ENCODE data around the gene NFIC.

DNA sequence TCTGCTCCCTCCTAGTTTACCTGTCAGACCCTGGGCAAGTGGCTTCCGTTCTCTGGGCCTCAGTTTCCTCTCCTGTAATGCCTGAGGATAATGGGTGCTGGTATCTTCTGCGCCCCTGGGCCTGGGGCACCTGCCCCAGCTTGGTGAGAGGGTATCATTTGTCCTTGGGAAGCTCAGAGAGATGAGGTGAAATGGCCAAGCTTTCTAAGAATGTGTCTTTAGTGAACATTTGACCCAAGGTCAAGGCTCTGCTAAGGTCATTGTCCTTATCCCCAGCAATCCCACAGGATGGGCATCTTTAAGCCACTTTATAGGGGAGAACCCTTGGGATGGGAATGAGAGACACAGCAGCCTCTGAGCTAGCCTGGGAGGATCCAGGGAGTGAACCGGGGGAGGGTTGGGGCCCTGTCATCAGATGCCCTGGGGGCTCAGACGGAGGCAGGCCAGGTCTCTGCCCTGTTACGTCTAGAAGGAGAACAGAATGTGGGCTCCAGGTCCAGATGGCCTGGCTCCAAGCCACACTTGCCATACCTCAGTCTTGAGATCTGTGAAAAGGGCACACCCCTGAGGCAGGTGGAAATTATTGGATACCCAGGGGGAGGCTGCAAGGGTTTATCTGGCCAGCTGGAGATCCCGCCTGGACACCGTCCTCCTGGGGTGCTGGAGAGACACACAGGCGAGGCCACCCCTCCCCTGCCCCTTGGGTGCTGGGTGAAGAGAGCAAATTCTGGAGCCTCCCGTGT is 1.1 kb upstream of the NFIC start:
- TF ChIP-seq, protein P1, sequence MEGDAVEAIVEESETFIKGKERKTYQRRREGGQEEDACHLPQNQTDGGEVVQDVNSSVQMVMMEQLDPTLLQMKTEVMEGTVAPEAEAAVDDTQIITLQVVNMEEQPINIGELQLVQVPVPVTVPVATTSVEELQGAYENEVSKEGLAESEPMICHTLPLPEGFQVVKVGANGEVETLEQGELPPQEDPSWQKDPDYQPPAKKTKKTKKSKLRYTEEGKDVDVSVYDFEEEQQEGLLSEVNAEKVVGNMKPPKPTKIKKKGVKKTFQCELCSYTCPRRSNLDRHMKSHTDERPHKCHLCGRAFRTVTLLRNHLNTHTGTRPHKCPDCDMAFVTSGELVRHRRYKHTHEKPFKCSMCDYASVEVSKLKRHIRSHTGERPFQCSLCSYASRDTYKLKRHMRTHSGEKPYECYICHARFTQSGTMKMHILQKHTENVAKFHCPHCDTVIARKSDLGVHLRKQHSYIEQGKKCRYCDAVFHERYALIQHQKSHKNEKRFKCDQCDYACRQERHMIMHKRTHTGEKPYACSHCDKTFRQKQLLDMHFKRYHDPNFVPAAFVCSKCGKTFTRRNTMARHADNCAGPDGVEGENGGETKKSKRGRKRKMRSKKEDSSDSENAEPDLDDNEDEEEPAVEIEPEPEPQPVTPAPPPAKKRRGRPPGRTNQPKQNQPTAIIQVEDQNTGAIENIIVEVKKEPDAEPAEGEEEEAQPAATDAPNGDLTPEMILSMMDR (IDR thresholded peaks at IDR 0.05; ENCODE audit: low read depth, low read length) = no peak
- TF ChIP-seq POLR2A (IDR thresholded peaks at IDR 0.05; ENCODE audit: extremely low read depth, insufficient read length) = no peak
- TF ChIP-seq, protein P2, sequence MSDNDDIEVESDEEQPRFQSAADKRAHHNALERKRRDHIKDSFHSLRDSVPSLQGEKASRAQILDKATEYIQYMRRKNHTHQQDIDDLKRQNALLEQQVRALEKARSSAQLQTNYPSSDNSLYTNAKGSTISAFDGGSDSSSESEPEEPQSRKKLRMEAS (IDR thresholded peaks at IDR 0.05; ENCODE audit: low read depth, low read length) = no peak
- TF ChIP-seq MYC (IDR thresholded peaks at IDR 0.05; ENCODE audit: low read depth, low read length) = no peak
